Activated gamma-delta T cell treated with anti-CD3 and anti-CD28 coated beads, Interleukin-2, amount 50 U/mL, for 16 hours (primary cell): ENCODE results near the gene TM4SF4.

Experiments
- DNase-seq: peaks from one replicate; pipeline ENCODE4 v3.0.0-alpha.2; 2020; ENCODE audit warnings: low read depth

Gene TM4SF4

GRCh38 chr3:149514471-149514870, 40.0 kb downstream of the TM4SF4 start:
- DNase-seq, result no peak

- no peak for DNase-seq
Observed at GRCh38 chr3:149515249-149515648, 40.8 kb downstream of the TM4SF4 start.

- no peak for DNase-seq
Observed at GRCh38 chr3:149516920-149517319, 42.4 kb downstream of the TM4SF4 start.

GRCh38 chr3:149519912-149520311, 45.4 kb downstream of the TM4SF4 start:
- no peak for DNase-seq

- no peak for DNase-seq
Observed at GRCh38 chr3:149523512-149524299, 49.2 kb downstream of the TM4SF4 start.

- no peak for DNase-seq
Observed at GRCh38 chr3:149527531-149528339, 53.2 kb downstream of the TM4SF4 start.

- DNase-seq, result no peak
Observed at GRCh38 chr3:149528340-149528650, 53.8 kb downstream of the TM4SF4 start.

GRCh38 chr3:149529099-149529498, 54.6 kb downstream of the TM4SF4 start:
- no peak for DNase-seq

- DNase-seq, result no peak
Observed at GRCh38 chr3:149532489-149533180, 58.1 kb downstream of the TM4SF4 start.

- no peak for DNase-seq
Observed at GRCh38 chr3:149534082-149534481, 59.6 kb downstream of the TM4SF4 start.

- no peak for DNase-seq
Observed at GRCh38 chr3:149534671-149535332, 60.3 kb downstream of the TM4SF4 start.

GRCh38 chr3:149535333-149535685, 60.8 kb downstream of the TM4SF4 start:
- no peak for DNase-seq

- no peak for DNase-seq
Observed at GRCh38 chr3:149536429-149536828, 61.9 kb downstream of the TM4SF4 start.

GRCh38 chr3:149538371-149538770, 63.9 kb downstream of the TM4SF4 start:
- DNase-seq, result no peak

- DNase-seq, result no peak
Observed at GRCh38 chr3:149541091-149541491, 66.6 kb downstream of the TM4SF4 start.

- DNase-seq, result no peak
Observed at GRCh38 chr3:149542375-149543312, 68.1 kb downstream of the TM4SF4 start.

- no peak for DNase-seq
Observed at GRCh38 chr3:149545049-149545448, 70.6 kb downstream of the TM4SF4 start.

- DNase-seq, result no peak
Observed at GRCh38 chr3:149547413-149547812, 72.9 kb downstream of the TM4SF4 start.

GRCh38 chr3:149547954-149548668, 73.6 kb downstream of the TM4SF4 start:
- no peak for DNase-seq

- no peak for DNase-seq
Observed at GRCh38 chr3:149548669-149549065, 74.2 kb downstream of the TM4SF4 start.

GRCh38 chr3:149551500-149551899, 77.0 kb downstream of the TM4SF4 start:
- no peak for DNase-seq
